Left lobe of liver (tissue), 2 donors: ENCODE data around the gene GLB1L2. TPM values are rescaled to one million over a fixed set of nuclear protein-coding genes. Genes with fewer than 3 reads are reported as not detected.
"Not testable (repeated sequence)": the region's sequence is repeated elsewhere in the genome, so short reads cannot be mapped to it uniquely, and the experiment has no call there.

ENCODE experiments used
- ATAC-seq: fragments of 200-7000 bp; cut with Tn5 transposase; one replicate; pipeline ENCODE4 v1.9.1; 2020; ENCODE audit warnings: mild to moderate bottlenecking, moderate library complexity
- DNase-seq: peaks from one replicate; pipeline ENCODE4 v3.0.0-alpha.2; 2020; ENCODE audit warnings: low spot score
- total RNA-seq: library from RNA; stranded (reverse); gene quantifications from one replicate; pipeline ENCODE4 v1.2.1, GENCODE V29; 2021
- donor health status: DM: no; HTN: no; CAD: no; lungs with moderate emphysema.
- donor health status: DM: no; HTN: yes; CAD: no.

The GLB1L2 gene
- total RNA-seq, 1 donor from 2014 or later, result 0.48 TPM

DNA sequence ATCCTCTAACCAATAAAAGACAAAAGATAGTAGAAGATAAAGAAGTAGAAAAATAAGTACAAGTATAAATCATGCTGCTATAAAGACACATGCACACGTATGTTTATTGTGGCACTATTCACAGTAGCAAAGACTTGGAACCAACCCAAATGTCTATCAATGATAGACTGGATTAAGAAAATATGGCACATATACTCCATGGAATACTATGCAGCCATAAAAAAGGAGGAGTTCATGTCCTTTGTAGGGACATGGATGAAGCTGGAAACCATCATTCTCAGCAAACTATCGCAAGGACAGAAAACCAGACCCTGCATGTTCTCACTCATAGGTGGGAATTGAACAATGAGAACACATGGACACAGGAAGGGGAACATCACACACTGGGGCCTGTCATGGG is 10.4 kb upstream of the GLB1L2 start:
- not testable (repeated sequence) for DNase-seq, ATAC-seq

DNA sequence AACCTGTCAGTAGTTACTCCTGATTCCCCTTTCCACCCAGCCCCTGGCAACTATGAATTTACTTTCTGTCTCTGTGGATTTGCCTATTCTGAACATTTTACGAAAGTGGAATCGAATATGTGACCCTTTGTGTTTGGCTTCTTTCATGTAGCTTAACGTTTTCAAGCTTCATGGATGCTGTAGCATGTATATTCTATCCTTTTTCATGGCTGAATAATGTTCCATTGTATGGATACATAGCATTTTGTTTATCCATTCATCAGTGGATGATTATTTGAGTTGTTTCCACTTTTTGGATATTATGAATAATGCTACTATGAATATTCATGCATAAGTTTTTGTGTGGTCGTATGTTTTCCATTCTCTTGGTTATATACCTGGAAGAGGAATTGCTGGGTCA is 9.2 kb upstream of the GLB1L2 start:
- DNase-seq (no peak), ATAC-seq (no peak)

DNA sequence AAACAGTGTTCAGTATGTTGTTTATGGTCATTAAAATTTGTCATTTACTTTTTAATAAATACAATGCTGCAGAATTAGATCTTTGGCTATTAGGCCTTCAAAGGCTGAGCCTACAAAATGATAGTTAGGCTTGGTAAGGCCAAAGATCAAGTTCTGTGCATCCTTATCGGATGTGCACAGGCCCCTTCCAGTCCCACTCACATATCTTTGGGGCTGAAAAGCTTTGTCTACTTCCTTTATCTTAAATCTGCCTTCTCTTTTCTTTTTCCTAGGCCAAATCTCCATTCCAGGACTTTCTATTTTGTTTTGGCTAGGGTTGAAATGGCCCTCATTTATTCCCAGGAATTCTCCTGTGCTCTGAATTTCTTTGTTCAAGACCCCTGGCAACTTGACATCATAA is 3.4 kb upstream of the GLB1L2 start:
- DNase-seq (no peak), ATAC-seq (no peak)

DNA sequence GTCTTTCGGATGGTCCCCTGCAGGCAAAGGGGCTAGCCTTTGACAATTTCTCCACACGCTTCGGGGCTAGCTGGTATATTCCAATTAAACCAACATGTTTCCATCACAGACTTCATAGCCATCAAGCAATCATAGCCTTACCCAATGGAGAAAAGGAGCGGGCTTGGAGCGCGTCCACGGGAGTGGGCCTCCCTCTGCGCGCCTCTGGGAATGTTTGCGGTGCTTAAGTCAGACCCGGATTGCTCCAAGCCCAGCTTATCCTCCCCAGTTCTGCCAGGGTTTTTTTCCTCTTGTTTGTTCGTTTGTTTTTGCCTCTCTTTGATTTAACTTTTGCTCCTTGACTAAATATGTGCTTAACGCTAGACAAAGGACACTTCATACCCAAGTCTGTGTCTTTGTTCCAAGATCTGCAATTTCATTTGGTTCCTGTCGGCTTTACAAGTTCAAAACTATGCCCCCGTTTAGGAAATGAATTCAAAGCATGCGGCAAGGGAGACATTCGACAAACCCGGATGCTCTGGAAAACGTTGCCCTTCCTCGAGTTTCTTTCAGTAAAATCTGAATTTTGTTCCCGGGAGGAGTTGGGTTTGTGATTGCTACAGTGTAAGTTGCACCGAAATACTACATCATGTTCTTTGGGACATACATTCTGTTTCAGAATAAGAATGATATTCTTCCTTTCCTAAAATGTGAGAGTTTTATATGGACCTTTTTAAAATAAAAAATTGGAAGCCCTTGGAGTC is 1.0 kb upstream of the GLB1L2 start:
- DNase-seq, result no peak
- no peak for ATAC-seq

DNA sequence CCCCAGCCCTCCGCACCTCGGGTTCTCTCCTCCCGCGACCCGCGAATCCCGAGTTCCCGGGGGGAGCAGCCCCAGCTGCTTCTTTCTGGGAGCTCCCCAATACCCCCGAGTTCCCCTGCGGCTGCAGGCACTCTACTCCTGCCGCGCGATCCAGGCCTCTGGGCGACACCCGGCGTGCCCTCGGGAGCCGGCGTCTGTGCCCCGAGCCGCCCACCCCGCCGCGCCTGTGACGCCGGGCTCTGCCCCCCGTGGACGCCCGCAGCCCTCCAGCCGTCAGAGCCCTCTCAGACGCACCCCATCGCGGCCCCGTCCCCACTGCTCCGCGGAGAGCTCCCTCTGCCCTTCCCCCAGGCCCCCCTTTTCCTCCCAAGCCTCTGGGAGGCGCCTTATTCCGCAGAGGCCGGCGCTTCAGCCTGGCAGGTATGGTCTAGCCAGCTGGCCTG is 422 bp downstream of the GLB1L2 start:
- peak; percentile 9 for ATAC-seq
- no peak for DNase-seq

DNA sequence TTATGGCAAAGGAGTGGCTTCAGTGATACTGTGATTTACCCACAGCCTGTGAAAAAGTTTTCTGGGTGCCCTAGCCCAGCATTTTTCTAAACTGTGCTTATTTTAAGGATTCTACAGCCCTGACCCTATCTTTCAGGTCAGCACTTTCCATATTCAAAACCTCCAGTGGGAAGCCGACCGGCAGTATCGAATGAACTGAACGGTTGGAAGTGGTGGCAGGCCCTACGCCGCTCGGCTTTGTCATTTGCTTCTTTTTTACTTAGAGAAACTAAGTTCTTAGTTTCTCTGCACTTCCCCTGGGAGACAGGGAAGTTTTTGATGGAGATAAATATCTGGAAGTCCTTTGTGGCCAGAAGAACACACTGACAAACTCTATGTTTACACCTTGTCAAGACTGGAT is 994 bp downstream of the GLB1L2 start:
- DNase-seq (no peak), ATAC-seq (no peak)

DNA sequence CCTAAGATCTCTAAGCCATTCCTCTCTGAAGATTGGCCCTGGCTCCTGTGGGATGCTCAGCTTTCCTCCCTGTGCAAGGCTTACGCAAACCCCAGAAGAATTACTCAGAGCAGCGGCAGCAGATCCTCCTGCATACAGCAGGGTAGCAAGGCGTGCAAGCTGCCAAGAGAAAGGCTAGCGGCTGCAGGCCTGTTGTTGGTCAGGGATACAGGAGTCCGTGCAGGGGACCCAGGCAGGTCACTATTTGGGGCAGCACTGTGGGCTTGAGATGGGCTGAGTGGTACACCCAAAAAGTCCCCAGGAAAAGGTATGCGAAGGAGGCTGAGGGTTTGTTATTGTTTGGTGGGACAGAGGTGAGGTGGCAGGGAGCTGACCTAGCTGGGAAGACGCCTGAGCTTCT is 1.5 kb downstream of the GLB1L2 start:
- ATAC-seq (no peak), DNase-seq (no peak)

DNA sequence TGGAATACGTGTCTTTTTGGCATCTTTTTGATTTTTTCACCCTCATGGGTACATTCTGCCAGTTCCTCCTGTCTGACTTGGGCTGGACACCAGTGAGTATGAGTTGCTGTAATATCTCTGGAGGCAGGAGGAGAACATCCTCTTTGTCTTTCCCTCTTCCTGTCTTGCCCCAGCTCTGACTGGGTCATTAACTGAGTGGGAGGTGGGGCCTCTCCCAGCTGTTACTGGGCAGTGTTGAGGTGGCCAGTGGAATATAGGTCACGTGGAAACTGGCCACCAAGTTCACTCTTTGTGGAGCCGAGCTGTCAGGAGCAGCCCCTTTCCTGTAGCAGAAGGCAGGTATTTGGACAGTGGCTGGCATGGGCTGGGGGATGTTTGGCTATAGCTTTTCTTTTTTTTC is 2.2 kb downstream of the GLB1L2 start:
- DNase-seq (no peak), ATAC-seq (no peak)

DNA sequence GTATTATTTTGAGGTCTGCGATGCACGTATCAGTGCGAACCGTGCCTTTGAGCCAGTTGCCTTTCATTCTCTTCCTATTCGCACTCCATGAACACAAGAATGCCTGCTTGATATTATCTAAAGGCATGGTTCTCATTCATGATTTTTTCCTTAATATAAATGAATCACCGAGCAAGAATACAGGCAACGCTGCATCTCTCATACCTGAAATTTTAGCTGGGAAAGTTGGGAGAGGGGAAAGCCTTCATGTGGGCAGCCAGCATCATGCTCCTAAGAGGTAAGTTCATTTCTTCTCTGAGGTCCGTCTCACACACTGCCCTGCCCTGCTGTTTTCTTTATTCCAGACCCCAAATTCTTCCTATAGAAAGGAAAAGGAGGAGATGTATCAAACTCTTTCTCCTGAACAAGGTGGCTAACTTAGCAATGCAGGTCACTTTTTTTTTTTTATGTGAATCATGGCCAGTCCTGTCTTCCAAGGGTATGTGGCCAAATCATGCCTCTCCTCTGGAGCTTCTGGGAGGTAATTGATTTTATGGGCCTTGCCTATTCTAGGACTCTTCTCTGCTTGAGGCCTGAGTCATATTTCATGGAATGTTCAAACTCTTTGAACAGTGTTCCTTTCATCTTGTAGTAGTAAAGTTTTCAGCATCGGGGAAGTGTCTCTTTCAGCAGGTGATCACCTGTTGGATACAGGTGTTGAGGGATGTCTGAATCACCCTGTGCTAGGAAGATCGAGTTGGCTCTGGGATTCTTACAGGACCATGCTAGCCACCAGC is 3.2 kb downstream of the GLB1L2 start:
- ATAC-seq (no peak), DNase-seq (no peak)

DNA sequence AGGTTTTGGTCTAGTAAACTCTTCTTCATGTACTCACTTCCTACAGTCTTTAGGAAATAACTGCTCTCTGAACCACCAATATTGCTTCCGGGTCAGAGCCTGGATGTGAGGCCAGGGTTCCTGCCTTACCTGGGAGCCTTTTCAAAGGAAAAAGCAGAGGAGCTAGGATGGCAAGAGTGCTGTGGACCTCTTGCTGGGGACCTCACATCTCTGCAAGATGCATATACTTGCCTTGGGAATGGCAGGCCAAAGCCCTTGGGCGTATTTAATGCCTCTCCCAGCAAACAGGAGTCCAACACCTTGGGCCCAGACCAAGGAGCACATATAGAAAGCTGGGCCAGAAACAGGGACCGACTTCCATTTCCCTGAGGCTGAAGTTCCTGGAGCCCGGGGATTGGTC is 5.3 kb downstream of the GLB1L2 start:
- ATAC-seq, result no peak
- DNase-seq, result no peak

DNA sequence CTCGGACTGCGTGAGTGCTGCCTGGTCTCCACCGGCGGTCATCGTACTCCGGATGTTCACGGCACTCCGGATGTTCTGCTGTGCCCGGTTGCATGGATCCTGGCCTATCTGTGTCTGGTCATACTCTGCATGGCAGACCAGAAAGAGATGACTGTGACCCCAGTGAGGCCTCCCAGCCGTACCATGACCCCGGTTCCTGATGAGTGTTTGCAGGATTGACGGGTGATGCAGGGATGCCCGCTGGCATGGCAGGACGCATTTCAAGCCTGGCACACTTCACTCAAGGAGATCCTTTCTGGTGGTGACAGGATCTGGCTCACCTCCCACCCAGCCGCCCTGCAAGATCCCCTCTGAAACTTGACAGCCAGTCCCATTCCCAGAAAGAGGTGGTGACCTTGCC is 6.3 kb downstream of the GLB1L2 start:
- no peak for ATAC-seq
- no peak for DNase-seq

DNA sequence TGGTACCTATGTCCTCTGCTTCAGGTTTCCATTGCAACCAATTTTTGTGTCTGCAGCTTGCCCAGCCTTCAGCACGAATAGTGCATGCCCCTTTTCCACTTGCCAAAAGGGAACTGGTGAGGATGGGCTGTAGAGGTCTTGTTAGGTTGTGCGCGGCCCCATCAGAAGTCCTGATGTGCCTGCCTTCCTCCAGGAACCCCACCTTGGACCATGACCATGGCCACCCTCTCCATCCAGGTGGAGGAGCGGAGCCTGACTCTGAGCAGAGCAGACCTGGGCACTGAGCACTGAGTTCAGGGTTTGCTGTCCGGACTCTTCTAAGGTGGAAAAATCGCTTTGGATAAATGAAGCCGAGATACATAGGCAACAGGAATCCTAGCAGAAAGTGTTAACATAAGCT is 6.9 kb downstream of the GLB1L2 start:
- ATAC-seq (no peak), DNase-seq (no peak)

DNA sequence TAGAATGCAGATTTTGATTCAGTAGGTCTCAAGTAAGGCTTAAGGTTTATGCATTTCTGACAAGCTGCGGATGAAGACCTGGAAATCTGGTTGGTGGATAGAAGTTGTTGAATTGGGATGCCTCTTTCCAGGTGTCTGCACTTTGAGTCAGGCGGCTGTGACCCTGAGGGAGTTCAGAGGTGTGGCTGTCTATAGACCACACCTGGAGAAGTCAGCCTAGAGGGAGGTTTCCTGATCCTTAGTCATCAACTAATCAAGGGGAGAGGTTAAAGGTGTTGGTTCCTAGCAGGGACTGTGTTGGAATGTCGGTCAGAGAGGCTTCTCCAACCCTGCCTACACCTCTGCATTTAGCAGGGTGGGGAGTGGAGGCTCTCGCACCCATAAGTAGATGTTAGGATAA is 8.0 kb downstream of the GLB1L2 start:
- no peak for ATAC-seq
- DNase-seq, result no peak

DNA sequence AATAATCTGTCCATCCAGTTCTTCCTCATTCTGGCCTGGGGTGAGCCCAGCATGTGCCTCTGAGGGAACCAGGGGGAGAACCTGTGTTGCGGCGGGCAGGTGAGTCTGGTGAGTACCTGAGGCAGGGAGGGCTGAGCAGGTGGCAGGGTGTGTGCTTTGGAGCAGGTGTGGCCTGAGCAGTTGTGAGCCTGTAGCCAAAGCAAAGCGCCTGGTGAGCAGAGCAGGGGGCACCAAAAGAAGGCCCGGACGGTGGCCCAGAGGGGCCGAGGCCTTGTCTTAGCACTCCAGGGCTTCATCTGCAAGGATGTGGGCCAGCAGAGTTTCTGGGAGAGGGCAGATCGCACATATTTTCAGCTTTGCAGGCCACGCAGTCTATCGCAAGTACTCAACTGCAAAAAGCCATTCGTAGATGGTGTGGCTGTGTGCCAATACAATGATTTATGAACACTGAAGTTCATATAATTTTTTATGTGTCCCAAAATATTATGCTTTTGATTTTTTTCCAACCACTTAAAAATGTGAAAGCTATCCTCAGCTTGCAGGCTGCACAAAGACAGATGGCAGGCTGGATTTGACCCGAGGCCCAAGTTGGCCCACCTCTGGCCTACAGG is 8.7 kb downstream of the GLB1L2 start:
- DNase-seq (no peak), ATAC-seq (no peak)

DNA sequence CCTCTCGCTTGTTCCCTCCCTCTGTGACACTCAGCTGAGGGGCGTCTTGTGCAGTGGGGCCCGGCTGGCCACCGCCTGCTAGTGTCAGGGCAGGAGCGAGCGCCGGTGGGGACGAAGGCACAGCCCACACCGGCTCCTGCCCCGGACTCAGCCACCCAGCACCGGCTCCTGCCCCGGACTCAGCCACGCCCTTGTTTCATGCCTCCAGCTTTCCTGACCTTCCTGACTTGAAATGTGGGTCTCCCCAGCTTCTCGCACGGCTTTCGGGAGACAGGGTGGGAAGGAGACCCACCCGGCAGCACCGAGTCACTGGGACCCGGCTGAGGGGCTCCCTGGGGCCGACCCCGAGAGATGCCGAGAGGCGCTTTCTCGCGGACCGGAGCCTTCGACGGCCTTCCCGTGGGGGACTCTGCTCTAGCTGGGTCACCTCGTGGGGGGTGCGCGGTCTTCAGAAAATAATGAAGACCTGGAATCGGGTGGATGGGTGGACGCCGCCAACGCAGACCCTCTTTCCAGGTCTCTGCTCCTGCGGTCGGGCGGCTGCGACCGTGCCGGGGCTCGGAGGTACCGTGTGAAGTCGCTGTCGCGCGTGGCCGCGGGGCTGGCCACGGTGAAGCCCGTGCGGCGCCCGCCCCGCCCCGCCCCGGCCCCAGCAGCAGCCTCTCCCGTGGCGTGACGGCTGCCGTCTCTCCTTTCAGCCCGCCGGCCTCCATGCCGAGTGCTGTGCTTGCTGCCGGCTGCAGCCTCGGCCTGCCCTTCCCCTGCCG is 10.2 kb downstream of the GLB1L2 start:
- ATAC-seq, result no peak
- DNase-seq, result peak; percentile 42

DNA sequence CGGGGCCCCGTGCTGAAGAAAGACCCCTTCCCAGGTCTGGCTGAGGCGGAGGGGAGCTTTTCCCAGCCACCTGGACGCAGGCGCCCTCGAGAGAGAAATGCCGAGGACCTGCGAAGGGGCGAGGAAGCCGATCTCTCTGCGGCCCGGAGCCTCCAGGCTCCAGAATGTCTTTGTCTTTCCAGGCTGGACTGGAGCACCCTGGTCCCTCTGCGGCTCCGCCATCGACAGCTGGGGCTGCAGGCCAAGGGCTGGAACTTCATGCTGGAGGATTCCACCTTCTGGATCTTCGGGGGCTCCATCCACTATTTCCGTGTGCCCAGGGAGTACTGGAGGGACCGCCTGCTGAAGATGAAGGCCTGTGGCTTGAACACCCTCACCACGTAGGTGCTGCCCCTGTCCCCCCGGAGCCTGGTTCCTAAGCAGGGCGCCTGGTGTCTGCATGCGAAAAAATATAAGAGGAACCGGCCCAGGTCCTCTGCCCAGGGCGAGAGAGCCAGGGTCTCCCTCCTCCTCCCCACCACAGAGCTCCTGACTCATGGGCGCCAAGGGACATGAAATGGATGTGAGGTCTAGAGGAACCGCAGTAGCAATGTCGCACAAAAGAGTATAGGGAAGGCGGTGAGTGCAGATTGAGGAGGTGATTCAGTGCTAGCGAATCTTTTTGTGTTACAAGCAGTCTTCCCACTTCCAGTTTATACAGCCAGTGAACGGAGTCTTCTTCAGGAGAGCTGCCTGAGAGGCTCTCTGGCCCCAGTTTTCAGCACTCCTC is 11.0 kb downstream of the GLB1L2 start:
- DNase-seq, result peak; percentile 27
- ATAC-seq, result no peak

DNA sequence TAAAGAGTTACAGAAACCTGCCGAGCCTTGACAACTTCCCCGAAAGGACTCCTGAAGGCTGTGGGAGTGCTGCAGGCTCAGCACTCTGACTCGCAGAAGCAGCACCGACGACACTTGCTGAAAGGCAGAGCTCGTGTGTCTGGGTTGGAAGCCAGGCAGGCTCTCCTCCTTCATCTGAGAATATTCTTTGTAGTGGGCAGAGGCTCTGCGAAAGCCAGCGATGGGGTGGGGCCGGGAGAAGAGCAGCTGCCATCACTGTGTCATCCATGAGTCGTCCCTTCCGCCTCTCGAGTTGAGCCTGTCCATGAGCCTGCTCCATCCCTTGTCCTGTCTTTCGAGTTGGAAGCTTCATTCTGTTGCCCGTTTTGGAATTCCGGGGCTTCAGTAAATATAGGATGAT is 11.9 kb downstream of the GLB1L2 start:
- DNase-seq, result no peak

DNA sequence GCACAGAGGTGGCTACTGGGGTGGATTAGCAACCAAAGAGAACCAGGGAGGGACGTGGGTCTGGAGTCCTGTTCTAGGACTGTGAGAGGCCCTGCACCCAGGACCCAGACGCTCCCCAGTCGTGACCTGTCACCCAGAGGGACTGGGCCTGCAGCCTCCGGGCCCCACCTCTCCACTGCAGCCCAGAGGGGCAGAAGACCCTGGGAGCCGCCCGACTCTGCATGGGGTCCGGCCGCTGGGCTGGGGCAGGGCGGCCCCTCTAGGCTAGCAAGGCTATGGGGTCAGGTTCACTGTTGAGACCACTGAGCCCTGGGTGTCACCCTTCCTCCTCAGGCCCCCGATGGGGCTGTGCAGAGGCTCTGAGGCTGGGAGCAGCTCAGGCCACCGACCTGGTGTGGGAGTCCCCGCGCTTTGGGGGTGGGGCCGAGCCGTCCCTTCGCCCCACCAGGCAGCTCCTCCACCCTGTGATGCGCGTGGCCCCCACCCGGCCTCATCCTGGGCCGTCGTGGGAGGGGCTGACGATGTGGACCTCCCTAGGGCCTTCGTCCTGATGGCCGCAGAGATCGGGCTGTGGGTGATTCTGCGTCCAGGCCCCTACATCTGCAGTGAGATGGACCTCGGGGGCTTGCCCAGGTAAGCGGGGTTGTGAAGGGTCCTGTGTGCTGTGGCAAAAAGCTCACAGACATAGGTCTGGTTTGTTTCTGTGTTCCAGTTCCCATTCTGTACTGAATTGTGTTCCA is 12.9 kb downstream of the GLB1L2 start:
- peak; percentile 34 for DNase-seq

More for the DNA sequence above, 11.9 kb downstream of the GLB1L2 start:
- no peak for ATAC-seq

DNA sequence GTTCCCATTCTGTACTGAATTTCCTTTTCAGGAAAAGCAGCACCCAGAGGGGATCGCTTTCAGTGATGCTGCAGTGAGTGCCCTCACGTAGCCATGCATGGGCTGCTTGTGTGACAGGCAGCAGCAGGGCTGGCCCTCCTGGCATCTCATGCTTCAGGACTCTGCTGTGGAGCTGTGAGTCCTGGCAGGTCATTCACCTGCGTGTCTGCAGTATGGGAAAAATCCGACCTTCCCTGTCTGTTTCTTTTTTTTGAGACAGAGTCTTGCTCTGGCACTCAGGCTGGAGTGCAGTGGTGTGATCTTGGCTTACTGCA is 13.4 kb downstream of the GLB1L2 start:
- ATAC-seq, result no peak
- DNase-seq, result no peak

More for the DNA sequence above, 12.9 kb downstream of the GLB1L2 start:
- ATAC-seq, result not testable (repeated sequence)
